Stimulated activated CD4-positive, alpha-beta T cell treated with anti-CD3 and anti-CD28 coated beads, Interleukin-12 subunit alpha, Interleukin-12 subunit beta, amount 100 ng/mL, for 4 hours (primary cell): ENCODE results near the gene ARSI.

Experiments
- DNase-seq: peaks from one replicate; pipeline ENCODE4 v3.0.0-alpha.2; 2020

ARSI gene

DNA sequence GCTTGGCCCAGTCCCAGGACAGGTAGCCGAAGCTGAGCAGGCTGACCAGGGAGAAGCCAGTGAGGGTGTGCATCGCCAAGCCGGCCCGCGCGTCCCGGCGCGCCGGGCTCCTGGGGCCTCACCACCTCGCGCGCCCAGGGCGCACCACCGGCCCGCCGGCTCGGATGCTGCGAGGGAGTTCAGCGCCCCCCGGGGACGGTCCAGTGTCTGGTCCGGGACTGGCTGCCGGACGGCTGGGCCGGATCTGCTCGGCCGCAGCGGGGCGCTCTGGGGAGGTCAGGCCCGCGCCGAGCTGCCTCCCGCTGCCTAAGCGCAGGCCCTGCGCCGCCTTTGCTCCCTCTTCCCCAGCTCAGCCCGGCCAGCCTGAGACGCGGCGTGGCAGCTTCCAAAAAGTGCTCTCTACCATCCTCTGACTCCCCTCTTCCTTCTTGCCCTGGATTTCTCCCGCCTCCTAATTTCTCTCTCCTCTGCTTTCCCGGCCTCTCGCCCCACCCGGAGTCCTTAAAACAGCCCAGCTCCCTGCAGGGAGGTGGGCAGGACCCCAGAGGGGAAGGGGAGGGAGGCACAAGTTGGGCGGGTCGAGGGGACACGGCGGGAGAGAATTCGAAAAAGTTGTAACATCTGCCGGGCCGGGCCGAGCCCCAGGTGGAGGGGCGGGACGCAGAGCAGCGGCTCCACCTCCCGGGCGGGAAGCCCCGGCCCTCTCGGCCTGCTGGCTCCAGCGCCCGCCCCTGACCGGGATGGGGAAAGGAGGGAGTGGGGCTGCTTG is at the start of gene ARSI:
ARSI (minus strand) TSS at position 605 of the 769 bp plus-strand sequence; CDS start at position 73, 532 bp downstream.
- no peak for DNase-seq

DNA sequence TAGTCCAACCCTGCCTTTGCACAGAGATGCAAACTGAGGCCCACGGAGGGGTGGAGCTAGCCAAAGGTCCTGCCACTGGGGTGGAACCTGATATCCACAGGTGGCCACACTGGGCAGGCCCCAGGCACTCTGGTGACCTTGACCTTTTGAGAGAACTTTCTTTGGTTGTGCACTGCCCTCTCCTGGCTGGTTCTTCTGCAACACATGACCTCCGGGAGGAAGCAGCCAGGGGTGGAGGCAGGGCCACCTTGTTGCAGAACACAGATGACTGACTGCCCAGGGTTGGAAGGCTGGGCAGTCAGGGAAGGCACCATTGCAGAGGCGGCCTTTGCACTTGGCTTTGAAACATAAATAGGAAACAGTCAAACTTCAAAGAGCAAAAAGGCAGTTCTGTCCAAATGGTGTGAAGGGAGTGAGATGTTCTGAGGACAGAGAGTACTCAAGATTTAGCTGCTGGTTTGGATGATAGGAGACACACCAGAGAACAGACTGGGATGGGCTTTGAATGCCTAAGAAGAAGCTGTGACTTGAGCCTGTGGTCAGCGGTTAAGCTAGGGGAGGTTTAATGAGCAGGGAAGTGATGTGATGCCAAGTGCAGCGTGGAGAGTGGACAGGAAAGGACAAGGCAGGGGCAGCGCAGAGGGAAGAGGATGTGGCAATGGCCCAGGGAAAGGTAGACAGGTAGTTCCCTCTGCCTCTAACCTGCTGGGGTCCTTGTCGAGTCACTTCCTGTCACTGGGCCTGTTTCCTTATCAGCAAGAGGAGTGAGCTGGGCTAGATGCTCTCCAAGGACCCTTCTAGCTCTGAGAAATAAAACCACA is 48.0 kb upstream of the ARSI start:
- DNase-seq = peak; percentile 28

DNA sequence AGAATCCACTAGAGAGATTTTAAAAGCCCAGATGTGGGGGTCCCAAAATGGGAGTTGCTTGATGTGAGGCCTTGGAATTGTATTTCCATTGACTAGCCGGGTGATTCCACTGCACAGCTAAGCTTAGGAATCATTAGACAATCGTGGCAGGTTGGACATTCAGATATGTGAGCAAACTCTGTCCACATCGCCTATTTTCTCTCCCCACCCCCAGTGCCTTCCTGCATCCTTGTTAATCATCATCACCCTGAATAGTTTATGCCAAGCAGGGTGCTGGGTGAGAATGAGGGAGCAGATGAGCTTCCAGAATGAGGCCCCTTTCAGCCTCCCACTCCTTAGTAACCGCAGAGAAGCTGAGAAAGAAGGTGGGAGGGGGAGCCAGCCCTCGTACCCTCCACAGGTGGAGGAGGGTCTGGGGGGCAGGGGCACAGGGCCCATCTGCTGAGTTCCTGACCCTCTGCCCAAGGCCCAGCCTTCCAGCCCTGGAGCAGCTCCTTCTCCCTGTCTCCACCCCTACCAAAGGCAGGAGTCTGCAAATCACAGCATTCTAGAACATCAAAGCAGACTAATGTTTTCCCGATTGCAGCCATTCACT is 47.1 kb upstream of the ARSI start:
- DNase-seq = no peak

DNA sequence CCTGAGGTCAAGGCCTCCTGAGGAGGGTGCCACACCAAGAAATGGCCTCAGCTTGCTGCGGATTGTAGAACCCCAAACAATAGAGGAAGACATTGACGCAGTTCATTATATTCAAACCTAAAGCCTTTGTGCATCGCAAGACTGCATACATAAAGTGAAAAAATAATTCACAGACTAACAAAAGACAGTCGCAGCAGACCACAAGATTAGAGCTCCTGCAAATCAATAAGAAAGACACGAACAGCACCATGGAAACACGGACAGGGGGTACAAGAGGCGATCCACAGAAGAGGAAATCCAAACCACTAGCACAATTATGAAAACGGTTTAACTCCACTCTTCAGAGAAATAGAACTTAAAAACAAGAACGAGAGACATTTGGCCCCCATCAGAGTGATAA is 44.7 kb upstream of the ARSI start:
- no peak for DNase-seq

DNA sequence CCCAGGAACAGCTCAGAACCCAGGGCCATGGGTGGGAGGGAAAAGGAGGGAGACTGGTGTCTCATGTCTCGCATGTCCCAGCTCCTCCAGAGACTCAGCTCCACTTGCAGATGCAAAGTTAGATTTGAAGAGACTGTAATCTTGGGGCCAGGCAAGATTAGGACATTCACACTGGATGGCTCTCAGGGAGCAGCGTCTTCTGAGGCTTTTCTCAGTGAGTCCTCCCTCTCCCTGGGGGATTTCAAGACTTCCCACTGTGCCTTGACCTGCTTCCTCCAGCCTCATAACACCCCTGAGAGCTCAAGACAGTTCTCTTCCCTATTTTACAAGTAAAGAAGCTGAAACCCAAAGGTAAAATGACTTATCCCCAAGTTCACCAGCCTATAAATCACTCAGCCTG is 44.3 kb upstream of the ARSI start:
- DNase-seq = no peak

DNA sequence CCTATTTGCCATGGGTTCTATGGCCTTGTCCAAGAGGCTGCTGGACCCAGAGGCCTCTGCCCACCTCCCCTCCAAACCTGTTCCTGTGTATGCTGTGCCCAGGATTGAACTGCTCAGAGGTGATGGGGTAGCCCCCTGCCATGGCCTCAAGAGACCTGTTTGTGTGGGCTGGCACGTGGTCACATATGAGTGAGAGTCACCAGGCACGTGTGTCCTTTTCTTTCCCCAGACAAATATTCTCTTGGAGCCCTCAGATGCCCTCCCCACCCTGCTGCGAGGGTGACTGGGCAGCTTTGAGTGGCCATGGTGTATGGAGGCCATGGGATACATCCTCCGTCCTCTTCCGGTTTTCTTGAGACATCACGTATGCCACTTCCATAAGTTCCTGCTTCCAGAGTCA is 43.9 kb upstream of the ARSI start:
- no peak for DNase-seq

DNA sequence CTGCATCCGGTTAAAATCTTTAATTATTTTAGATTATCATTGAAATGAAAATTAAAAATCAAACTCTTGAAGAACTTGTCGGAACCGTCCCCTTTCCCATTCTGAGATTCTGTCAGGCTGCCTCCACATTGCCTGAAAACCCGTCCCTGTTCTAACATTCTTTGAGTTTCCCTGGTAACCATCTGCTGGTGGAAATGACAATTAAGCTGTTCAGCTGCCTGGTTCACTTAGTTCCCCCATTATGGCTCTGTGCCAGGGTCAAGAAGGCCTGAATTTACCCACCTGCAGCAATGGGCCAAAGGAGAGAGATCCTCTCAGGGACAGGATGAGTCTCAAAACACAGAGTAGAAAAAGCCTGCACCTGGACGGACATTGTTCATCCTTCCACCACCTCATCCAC is 43.0 kb upstream of the ARSI start:
- no peak for DNase-seq

DNA sequence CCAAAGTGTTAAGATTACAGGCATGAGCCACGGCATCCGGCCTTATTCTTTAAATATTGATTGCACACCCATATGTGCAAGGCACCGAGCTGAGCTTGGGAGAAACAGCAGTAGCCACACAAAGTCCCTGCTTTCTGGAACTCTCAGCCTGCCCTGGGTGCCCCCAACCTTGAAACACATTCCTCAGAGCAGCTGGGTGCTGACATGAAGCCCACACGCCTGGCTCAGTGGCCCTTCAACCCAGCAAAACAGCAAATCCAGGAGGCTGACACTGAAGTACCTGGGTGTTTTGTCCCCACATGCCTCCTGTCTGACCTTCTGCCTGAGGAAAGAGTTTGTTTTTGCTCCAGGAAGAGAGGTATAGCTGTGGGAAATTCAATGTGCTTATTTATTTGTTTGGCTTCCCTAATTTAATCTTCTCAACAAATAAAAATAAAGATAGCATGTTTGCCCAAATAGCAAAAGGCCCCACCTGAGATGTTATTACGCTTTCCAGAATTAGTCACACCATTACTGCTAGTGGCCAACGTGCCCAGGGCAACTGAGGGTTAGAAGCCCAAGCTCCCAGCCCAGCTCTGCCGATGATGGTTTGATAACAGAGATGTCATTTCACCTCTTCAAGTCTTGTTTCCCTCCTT is 41.4 kb upstream of the ARSI start:
- no peak for DNase-seq

DNA sequence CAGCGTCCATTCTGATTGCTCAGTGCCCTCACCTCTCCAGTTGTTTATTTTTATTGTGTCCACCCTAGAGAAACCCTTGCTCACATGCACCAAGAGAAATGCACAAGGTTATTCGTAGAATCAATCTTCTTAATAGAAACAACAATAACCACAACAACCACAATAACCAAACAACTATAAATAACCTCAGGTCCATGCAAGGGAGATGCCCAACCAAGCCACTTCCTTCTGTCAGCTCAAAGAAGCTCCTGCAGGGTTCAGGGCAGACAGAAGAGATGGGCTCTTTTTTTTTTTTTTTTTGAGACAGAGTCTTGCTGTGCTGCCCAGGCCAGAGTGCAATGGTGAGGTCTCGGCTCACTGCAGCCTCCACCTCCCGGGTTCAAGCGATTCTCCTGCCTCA is 39.9 kb upstream of the ARSI start:
- no peak for DNase-seq

DNA sequence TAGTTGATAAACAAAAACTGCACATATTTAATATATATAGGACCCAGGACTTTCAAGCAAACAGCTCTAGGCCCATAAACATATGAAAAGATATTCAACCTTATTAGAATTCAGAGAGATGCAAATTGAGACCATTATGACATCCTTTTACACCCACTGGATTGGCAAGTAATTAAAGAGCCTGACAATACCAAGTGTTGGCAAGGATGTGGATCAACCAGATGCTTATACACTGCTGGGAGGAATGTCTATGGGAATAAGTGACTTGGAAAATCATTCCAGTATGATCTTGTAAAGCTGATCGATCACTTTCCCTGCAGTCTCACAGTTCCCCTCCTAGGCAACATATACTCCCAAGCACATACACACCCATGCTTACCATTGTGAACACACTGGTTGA is 39.3 kb upstream of the ARSI start:
- no peak for DNase-seq

DNA sequence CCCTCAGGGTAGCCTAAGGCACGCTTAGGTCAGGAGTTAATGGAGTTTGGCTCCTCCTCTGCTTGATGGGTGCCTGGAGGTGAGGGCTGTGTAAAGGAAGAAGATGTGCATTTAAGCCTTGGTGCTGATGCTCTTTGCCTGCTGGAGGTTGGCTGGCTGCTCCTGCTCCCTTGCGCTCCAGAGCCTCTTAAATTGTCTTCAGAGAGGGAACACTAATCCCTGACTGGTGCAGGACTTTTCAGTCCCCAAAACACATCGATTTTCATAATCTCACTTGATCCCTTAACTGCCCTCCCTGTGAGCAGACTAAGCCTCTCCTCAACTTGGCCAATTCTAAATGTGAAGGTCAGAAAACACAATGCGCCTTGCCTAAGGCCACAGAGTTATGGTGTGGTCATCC is 38.6 kb upstream of the ARSI start:
- DNase-seq = no peak

DNA sequence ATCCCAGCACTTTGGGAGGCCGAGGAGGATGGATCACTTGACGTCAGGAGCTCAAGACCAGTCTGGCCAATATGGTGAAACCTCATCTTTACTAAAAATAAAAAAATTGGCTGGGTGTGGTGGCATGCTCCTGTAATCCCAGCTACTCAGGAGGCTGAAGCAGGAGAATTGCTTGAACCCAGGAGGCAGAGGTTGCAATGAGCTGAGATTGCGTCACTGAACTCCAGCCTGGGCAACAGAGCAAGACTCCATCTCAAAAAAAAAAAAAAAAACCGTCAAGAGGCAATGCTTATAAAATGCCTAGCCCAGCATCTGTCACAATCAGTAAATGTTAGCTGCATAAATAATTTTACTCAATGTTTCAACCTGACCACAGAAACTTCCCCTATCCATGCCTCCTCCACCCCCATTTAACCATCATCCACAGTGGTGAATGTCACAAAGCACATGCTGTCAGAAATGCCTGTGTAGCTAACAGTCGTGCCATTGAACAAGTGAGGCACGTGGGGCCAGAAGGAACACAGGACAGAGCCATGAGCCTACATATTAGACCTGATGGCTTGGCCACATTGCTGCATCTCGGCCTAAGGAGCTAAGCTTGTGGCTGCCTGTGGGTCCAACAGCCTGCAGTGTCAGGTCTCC is 38.0 kb upstream of the ARSI start:
- DNase-seq = no peak

DNA sequence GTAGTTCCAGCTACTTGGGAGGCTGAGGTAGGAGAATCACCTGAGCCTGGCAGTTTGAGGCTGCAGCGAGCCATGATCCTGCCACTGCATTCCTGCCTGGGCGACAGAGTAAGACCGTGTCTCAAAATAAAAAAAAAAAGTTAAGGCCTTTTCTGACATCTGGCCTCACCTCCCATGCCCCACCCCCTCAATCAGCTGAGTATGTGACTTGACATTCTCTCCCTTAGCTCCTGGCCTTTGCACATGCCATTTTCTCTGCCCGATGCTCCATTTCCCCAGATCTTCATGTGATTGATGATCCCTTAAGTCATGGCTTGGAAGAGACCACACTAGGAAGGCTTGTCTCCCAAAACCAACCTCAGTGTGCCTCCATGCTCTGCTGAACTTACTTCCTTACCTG is 37.1 kb upstream of the ARSI start:
- DNase-seq = no peak

DNA sequence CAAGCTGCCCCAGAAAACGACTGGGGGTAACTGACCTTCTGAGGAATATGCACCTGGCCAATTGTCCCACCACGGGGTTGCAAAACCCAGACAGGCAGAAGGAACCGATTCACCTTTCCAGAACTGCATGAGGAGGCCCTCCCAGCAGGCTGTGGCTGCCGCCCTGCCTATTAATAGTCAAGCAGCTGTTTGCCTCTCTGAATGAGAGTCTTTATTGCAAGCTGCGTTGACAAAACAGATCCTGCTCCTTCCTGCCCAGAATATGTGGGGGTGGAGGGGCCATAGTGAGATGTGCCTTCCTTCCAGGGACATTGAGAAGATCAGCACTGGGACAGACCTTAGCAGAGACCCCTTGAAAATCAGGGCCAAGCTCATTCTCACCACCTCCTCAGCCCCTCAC is 36.5 kb upstream of the ARSI start:
- DNase-seq = no peak

DNA sequence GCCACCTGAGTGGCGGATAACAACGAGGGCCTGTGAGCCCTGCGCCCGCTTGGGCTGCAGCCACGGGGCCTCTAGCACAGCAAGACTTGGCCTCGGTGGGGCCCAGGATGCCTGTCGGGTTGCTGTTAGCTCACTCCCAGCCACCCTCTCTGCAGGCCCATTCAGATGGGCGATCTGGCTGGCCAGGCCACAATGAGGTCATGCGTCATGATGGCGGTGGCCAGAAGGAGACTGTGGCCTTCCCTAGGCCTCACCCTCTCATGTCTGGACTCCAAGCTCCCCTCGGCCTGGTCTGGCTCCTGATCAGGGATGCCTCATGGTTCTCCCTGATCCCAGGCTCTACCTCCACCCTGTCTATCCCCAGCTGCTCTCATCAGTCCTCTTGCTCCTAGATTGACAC is 35.8 kb upstream of the ARSI start:
- DNase-seq = no peak

DNA sequence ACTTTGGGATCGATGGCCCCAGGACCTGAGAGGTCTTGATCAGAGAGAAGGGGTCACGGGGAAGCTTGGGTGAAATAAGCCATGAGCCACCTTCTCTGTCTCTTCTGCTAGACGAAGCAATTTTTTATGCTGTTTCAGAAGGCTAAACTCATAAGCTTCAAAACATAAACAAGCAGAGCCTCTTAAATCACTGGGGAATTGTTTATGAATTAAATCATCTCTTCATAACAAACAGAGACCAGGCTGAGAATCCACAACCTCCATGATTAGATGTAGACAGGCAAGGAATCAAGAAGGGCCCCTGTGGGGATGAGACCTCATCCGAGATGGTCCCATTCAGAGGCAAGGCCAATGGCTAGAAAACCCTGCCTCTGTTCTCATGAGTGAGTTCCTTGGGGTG is 33.1 kb upstream of the ARSI start:
- no peak for DNase-seq

DNA sequence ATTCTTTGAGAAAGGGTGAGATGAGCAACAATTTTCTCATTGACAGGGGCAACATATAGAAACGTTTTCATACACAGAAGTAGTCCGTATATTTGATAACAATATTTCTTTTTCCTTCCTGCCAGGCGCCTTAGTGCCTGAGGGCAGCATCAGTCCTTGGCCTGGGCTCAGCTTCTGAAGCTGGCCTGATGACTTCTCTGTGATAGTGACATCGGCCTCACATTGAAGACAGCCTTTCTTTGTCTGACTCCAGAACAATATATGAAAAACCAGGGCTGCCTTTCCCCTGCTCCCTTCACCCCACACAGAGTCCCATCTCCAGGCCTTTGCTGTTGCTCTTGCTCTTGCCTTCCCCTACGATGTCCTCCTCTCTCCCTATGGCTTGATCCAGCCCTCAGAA is 30.7 kb upstream of the ARSI start:
- DNase-seq = no peak

DNA sequence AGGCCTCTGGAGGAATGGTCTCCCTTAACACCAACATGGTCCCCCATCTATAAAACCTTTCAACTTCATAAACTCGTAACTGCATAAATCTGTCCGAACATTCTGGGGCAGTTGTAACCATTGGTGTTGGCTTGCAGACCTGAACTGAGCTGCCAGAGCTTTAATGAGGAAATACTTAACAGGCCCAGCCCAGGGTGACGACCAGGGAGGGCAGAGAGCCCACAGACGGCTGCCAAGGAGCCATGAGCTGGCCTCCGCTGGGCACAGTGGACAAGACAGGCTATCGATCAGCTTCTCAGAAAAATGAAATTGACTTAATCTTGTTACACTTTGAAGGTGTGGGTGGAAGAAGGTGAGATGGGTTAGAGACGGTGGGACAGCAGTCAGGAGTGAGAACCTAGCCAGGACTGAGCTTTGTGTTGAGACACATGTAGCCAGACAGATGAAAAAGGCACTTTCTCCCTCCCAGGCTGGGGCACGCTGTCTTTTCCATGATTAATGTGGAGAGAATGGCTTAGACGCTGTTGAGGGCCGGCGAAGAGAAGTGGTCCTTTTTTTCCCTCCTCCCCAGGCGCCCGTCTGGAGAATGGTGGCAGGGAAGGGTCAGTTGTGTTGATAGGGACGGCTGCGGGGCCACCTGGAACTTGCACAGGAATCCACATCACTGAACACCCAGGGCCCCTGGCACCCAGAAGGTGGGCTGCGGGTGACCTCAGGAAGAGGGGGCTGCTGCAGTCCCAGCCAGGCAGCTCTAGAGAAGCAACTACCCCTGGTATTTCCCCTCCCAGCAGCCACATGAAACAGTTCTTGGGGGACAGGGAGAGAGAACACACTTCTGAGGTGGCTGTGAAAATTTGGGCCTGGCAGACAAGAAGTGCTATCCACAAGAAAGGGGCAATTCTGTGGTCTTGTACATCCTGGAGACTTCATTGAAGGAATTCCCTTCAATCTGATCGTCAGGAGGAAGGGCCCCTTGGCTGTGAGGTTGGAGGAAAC is 27.5 kb upstream of the ARSI start:
- DNase-seq = no peak

DNA sequence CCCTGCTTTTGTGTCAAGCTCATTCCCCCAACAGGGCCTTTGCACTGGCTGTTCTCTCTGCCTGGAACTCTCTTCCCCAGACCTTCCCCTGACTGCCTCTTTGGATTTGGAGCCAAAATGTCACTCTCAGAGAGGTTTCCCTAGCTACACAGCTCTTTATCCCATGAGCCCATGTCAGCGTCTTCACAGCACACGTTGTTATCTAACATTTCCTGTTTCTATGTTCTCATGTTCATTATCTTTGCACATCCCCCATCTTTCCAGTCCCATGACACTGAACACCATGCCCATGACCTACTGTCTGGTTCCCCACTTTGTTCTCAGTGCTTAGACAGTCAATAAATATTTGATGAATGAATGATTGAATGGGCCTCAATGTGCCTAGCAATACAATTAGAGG is 26.3 kb upstream of the ARSI start:
- DNase-seq = no peak

DNA sequence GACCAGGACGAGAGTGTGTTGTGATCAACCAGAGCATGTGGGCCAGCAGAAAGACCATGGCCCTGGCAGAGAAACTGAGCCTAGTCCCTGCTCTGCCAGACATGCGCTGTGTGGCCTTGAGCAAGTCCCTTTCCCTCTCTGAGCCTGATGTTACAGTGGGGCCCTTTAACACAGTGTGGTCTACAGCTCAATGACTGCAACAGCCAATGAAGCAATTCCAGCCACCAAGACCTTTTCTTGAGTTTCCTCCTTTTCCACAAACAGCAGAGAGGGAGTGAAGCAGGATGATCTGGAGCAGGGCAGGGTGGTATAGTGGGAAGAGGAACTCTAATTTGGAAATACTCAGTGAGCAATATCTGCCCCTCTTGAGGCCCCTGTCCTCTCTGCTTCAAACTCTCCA is 25.8 kb upstream of the ARSI start:
- DNase-seq = no peak

DNA sequence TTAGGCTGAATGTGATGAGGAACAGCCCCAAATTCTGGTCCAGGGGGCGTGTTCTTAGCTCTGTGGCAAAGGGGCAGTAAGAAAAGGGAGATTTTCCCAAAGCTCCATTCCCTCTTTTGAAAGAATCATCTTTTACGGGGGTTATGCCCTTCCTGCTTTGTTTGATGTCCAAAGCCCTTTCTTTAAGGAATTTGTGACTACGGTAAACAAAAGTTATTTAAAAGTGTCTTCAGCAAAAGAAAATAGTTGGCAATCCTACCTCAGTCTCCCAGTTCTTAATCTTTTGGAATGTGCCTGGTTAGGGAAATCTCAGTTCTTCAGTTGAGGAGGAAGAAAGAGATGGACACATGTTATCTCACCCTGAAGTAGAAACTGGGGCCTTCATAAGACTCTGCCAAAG is 24.4 kb upstream of the ARSI start:
- DNase-seq = no peak

DNA sequence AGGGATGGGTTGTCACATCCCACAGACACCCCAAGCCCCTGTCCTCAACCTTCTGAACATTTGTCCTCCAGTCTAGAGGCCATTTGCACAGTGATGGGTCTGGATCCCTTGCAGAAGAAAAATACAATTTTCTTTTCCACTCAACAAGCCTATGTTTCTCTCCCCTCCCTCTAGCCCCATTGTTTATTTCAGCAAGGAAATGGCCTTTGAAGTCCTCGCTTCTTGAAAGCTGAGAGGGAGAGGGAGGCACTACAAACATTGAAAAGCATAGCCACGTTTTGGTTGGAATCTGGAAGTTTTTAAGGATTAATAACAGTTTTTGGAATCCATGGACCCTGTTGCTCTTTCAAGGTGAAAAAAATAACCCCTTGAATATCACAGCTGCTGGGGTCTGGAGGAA is 24.0 kb upstream of the ARSI start:
- DNase-seq = no peak
